Measurements from ENCODE around the gene ANKS1A. TPM values are rescaled to one million over a fixed set of nuclear protein-coding genes. Genes with fewer than 3 reads are reported as not detected.

Gene ANKS1A
- total RNA-seq, 1 donor from 2014 or later: 20.9 TPM

GRCh38 chr6:34909320-34909883 lies 20.3 kb downstream of the ANKS1A start:
- no peak for DNase-seq (ENCODE audit: low spot score in 2 of 2)
- no peaks in the 10 kb centered on the region for H3K36me3 ChIP-seq
- no peak for TF ChIP-seq CTCF (IDR thresholded peaks at IDR 0.05)
- no peak overlapping the region for H3K27ac ChIP-seq
- no peaks in the 10 kb centered on the region for H3K9me3 ChIP-seq
- H3K4me3 ChIP-seq: no peak overlapping the region
- intact Hi-C loops (cut with DNase I): no loop called here
- peaks cover 0 to 33% of the 10 kb centered on the region in 2 donors for H3K4me1 ChIP-seq
- no peaks in the 10 kb centered on the region for H3K27me3 ChIP-seq

- Histone ChIP-seq H3K9me3 (no peaks in the 10 kb centered on the region), H3K4me1 (peaks cover 11 to 54% of the 10 kb centered on the region in 2 donors), H3K27me3 (no peaks in the 10 kb centered on the region), H3K36me3 (no peaks in the 10 kb centered on the region), H3K27ac (peak overlapping the region in 1 of 2 donors; percentile 10), H3K4me3 (no peak overlapping the region)
- no peak for DNase-seq (ENCODE audit: low spot score in 2 of 2)
- TF ChIP-seq CTCF (IDR thresholded peaks at IDR 0.05): no peak
- intact Hi-C loops (cut with DNase I): no loop called here
These were observed 22.8 kb downstream of the ANKS1A start for GRCh38 chr6:34911822-34912221.

- Histone ChIP-seq H3K4me1 (peaks cover 13 to 65% of the 10 kb centered on the region in 2 donors), H3K9me3 (no peaks in the 10 kb centered on the region), H3K27ac (peak overlapping the region; percentile 81 to 92), H3K4me3 (no peak overlapping the region), H3K27me3 (no peaks in the 10 kb centered on the region), H3K36me3 (no peaks in the 10 kb centered on the region)
- TF ChIP-seq CTCF (IDR thresholded peaks at IDR 0.05): no peak
- DNase-seq (ENCODE audit: low spot score in 2 of 2): no peak
- intact Hi-C loops (cut with DNase I): no loop called here
These were observed 23.8 kb downstream of the ANKS1A start for GRCh38 chr6:34912715-34913464.

DNA sequence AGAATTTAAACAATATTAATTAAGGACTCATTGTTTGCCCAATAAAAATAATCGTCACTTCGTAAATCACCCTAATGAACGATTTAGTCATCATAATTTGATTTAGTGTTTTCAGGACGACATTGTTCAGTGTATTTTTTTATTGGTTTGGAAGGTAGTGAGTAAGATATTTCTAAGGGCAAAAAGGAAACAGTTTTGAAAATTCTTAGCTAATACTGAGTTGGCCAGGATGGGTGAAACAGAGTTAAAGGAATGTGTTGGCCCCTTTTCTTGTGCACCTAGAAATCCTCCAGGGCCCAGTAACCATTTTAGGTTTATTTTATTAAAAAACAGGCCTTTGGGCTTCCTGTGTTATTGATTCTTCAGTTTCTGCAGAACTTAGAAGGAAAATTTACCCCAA lies 25.3 kb downstream of the ANKS1A start:
- Histone ChIP-seq H3K27ac (peak overlapping the region; percentile 81 to 92), H3K36me3 (no peaks in the 10 kb centered on the region), H3K4me3 (no peak overlapping the region), H3K9me3 (no peaks in the 10 kb centered on the region), H3K27me3 (no peaks in the 10 kb centered on the region), H3K4me1 (peaks cover 13 to 62% of the 10 kb centered on the region in 2 donors)
- DNase-seq (ENCODE audit: low spot score in 2 of 2): no peak
- TF ChIP-seq CTCF (IDR thresholded peaks at IDR 0.05): no peak
- intact Hi-C loops (cut with DNase I): no loop called here

DNA sequence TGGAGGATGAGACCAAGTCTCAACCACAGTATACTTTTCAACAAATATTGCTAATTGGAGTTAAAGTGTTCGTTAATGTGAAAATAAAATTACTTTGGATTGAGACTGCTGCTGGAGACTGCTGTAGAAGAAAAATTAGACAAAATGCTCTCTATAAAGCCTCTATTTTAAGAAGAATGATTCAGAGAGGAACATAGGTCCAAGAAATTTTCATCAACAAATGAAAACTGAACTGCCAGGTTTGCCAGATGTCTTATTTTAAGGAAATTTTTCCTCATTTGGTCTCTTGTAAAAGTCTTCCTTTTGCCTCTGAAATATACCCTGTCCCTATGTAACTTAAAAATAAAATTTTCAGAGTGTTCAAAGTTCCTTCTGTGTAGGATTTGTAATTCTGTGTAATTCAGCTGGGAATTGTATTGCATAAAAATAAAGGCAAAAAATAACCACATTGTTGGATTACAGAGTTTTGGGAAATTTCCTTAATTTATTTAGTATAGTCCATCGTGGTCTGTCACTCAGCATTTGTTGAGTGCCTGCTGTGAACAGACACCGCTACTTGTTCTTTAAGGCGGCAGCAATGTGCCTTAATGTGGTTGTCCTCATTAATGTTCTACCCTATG lies 27.4 kb downstream of the ANKS1A start:
- Histone ChIP-seq H3K4me3 (no peak overlapping the region), H3K4me1 (peaks cover 13 to 60% of the 10 kb centered on the region in 2 donors), H3K36me3 (no peaks in the 10 kb centered on the region), H3K27me3 (no peaks in the 10 kb centered on the region), H3K9me3 (no peaks in the 10 kb centered on the region), H3K27ac (peak overlapping the region; percentile 81 to 92)
- intact Hi-C loops (cut with DNase I): loop anchor here (2.0 kb wide), 2 partner anchors 18 to 28 kb away; partner anchors contain the start of genes ANKS1A and TAF11
- no peak for TF ChIP-seq CTCF (IDR thresholded peaks at IDR 0.05)
- no peak for DNase-seq (ENCODE audit: low spot score in 2 of 2)

Measured in ascending aorta (tissue), 2 donors.